Measurements from ENCODE around the gene CDC6. TPM values are rescaled to one million over a fixed set of nuclear protein-coding genes. Genes with fewer than 3 reads are reported as not detected.
"Not testable (repeated sequence)": the region's sequence is repeated elsewhere in the genome, so short reads cannot be mapped to it uniquely, and the experiment has no call there.

The CDC6 gene
- polyA plus RNA-seq, 1 donor = 11.8 TPM

- WGBS (ENCODE audit: insufficient coverage, low lambda C conversion rate) = no CpG with 5 or more reads among the region's 4 CpGs
- H3K4me1 ChIP-seq (ENCODE audit: control insufficient read depth, insufficient read depth, low read length) = peaks cover 10% of the 10 kb centered on the region
Observed at GRCh38 chr17:40301315-40301714, 13.6 kb downstream of the CDC6 start.

DNA sequence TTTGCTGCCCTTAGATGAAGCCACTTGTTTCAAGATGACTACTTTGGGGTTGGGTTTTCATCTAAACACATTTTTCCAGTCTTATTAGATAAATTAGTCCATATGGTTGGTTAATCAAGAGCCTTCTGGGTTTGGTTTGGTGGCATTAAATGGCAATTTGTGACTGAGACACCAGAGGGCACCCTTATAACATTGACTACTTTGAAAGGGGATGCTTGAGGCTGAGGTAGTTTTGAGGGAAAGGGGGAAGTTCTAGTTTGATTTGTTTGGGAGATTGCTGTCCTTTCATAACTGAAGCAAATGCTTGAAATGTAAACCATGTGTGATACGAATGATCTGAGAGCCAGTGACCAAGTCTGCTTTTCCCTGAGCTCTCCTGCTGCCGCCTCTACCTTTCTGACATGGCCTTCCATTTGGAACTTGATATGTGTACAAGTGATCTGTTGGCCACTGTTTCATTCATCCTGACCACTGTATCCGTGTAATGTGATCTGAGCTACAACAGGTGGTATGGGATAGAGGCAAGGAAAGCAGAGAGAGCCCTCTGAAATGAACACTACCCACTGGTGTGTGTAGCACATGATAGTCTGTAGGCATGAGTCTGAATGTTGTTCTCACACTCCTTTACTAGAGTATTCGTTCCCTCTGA, 15.5 kb downstream of the CDC6 start:
- H3K4me3 ChIP-seq (ENCODE audit: low read length) = no peak overlapping the region
- H3K9me3 ChIP-seq (ENCODE audit: control insufficient read depth, low read depth, low read length) = no peaks in the 10 kb centered on the region
- peaks cover 28% of the 10 kb centered on the region for H3K4me1 ChIP-seq (ENCODE audit: control insufficient read depth, insufficient read depth, low read length)
- DNase-seq = peak in 1 of 2 donors; percentile 58
- H3K27ac ChIP-seq (ENCODE audit: low read length) = peak overlapping the region; percentile 30
- H3K36me3 ChIP-seq (ENCODE audit: control insufficient read depth, insufficient read depth, low read length) = peaks cover 3% of the 10 kb centered on the region
- H3K27me3 ChIP-seq (ENCODE audit: control insufficient read depth, insufficient read depth, low read length) = no peaks in the 10 kb centered on the region
- WGBS (ENCODE audit: insufficient coverage, low lambda C conversion rate) = 60% methylated on average over 1 of the region's 4 CpGs

More at GRCh38 chr17:40301315-40301714, 13.6 kb downstream of the CDC6 start:
- no peaks in the 10 kb centered on the region for H3K9me3 ChIP-seq (ENCODE audit: control insufficient read depth, low read depth, low read length)
- DNase-seq = no peak
- no peak overlapping the region for H3K27ac ChIP-seq (ENCODE audit: low read length)
- no peak overlapping the region for H3K4me3 ChIP-seq (ENCODE audit: low read length)
- no peaks in the 10 kb centered on the region for H3K27me3 ChIP-seq (ENCODE audit: control insufficient read depth, insufficient read depth, low read length)
- peaks cover 3% of the 10 kb centered on the region for H3K36me3 ChIP-seq (ENCODE audit: control insufficient read depth, insufficient read depth, low read length)

- Histone ChIP-seq H3K27me3 (ENCODE audit: control insufficient read depth, insufficient read depth, low read length) (no peaks in the 10 kb centered on the region), H3K4me1 (ENCODE audit: control insufficient read depth, insufficient read depth, low read length) (peaks cover 36% of the 10 kb centered on the region), H3K27ac (ENCODE audit: low read length) (peak overlapping the region; percentile 54), H3K36me3 (ENCODE audit: control insufficient read depth, insufficient read depth, low read length) (peaks cover 3% of the 10 kb centered on the region), H3K4me3 (ENCODE audit: low read length) (no peak overlapping the region), H3K9me3 (ENCODE audit: control insufficient read depth, low read depth, low read length) (no peaks in the 10 kb centered on the region)
- DNase-seq = peak in 1 of 2 donors; percentile 41
- 50% methylated on average over 1 of the region's 5 CpGs for WGBS (ENCODE audit: insufficient coverage, low lambda C conversion rate)
Observed at GRCh38 chr17:40303708-40304551, 16.3 kb downstream of the CDC6 start.

GRCh38 chr17:40304552-40304863, 16.8 kb downstream of the CDC6 start:
- no CpG with 5 or more reads among the region's 5 CpGs for WGBS (ENCODE audit: insufficient coverage, low lambda C conversion rate)
- Histone ChIP-seq H3K4me1 (ENCODE audit: control insufficient read depth, insufficient read depth, low read length) (peaks cover 39% of the 10 kb centered on the region), H3K27ac (ENCODE audit: low read length) (peak overlapping the region; percentile 54)
- H3K36me3 ChIP-seq (ENCODE audit: control insufficient read depth, insufficient read depth, low read length); H3K4me3 ChIP-seq (ENCODE audit: low read length); DNase-seq; H3K9me3 ChIP-seq (ENCODE audit: control insufficient read depth, low read depth, low read length); H3K27me3 ChIP-seq (ENCODE audit: control insufficient read depth, insufficient read depth, low read length): not testable (repeated sequence)

- not testable (repeated sequence) for H3K27me3 ChIP-seq (ENCODE audit: control insufficient read depth, insufficient read depth, low read length); H3K9me3 ChIP-seq (ENCODE audit: control insufficient read depth, low read depth, low read length); DNase-seq; H3K4me3 ChIP-seq (ENCODE audit: low read length); H3K36me3 ChIP-seq (ENCODE audit: control insufficient read depth, insufficient read depth, low read length)
- Histone ChIP-seq H3K4me1 (ENCODE audit: control insufficient read depth, insufficient read depth, low read length) (peaks cover 42% of the 10 kb centered on the region), H3K27ac (ENCODE audit: low read length) (peak overlapping the region; percentile 54)
- no CpG with 5 or more reads among the region's 5 CpGs for WGBS (ENCODE audit: insufficient coverage, low lambda C conversion rate)
Observed at GRCh38 chr17:40304866-40305265, 17.2 kb downstream of the CDC6 start.

- Histone ChIP-seq H3K27ac (ENCODE audit: low read length) (peak overlapping the region; percentile 73), H3K4me3 (ENCODE audit: low read length) (no peak overlapping the region), H3K4me1 (ENCODE audit: control insufficient read depth, insufficient read depth, low read length) (peaks cover 56% of the 10 kb centered on the region), H3K27me3 (ENCODE audit: control insufficient read depth, insufficient read depth, low read length) (no peaks in the 10 kb centered on the region), H3K36me3 (ENCODE audit: control insufficient read depth, insufficient read depth, low read length) (no peaks in the 10 kb centered on the region), H3K9me3 (ENCODE audit: control insufficient read depth, low read depth, low read length) (no peaks in the 10 kb centered on the region)
- no CpG with 5 or more reads among the region's 2 CpGs for WGBS (ENCODE audit: insufficient coverage, low lambda C conversion rate)
- DNase-seq = no peak
Observed at GRCh38 chr17:40306395-40306794, 18.7 kb downstream of the CDC6 start.

DNA sequence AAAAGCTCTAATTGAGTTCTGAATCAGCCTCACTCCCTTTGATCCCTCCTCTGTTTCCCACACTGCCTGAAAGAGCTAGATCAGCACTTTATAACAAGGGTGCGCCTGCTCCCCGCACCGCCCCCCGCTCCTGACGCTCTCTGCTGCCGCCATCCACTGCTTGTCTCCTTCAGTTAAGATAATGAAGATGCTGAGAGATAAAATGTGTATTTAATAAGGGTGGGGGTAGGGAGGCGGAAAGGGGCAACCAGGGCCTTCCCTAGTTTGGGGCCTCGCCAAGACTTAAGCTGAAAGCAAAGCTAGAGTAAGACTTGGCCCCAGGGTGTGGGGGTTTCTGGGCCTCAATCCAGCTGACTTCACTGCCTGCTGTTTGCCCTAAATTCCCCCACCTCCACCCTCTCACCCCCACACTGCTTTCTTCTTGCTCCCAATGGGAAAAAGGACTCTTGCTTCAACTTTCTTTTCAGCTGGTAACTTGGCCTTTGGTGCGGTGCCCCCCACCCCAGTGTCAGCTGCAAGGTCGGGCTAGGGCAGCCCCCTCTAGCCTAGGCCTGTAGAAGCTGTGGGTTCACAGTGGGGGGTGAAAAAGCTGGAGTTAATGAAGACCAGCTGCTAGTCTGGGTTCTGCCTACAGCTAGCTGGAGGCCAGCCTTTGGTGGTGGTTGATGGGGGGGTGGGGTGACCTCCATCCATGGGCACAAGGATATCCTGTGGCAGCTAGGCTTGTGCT, 19.5 kb downstream of the CDC6 start:
- no peaks in the 10 kb centered on the region for H3K27me3 ChIP-seq (ENCODE audit: control insufficient read depth, insufficient read depth, low read length)
- H3K27ac ChIP-seq (ENCODE audit: low read length) = peak overlapping the region; percentile 73

DNA sequence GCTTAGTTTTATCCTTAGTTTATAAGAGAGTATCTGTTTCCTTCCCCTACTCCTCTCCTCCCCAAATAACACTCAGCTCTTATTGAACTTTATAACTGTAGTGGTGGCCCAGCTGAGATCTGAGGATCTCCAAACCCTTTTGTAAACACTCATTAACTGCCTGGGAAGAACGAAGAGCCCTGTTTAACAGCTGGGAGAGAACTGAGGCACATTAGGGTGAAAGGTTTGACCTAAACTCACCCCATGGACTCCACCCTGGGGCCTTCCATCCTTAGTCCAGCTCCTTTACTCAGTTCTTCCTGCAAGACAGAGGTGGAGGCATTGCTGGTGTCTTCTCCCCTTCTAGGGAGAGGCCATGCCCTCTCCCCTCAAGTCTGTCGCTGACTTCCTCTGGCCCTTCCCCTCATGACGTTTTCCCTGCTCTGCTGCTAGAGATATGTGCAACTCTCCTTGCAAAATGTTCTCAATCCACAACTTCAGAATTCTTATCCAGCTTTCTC, 20.1 kb downstream of the CDC6 start:
- H3K27me3 ChIP-seq (ENCODE audit: control insufficient read depth, insufficient read depth, low read length) = no peaks in the 10 kb centered on the region
- peak in 1 of 2 donors; percentile 63 for DNase-seq
- WGBS (ENCODE audit: insufficient coverage, low lambda C conversion rate) = 0% methylated on average over 1 of the region's 3 CpGs
- peak overlapping the region; percentile 73 for H3K27ac ChIP-seq (ENCODE audit: low read length)
- H3K36me3 ChIP-seq (ENCODE audit: control insufficient read depth, insufficient read depth, low read length) = no peaks in the 10 kb centered on the region
- H3K4me3 ChIP-seq (ENCODE audit: low read length) = no peak overlapping the region
- H3K9me3 ChIP-seq (ENCODE audit: control insufficient read depth, low read depth, low read length) = no peaks in the 10 kb centered on the region
- H3K4me1 ChIP-seq (ENCODE audit: control insufficient read depth, insufficient read depth, low read length) = peaks cover 63% of the 10 kb centered on the region

More for the DNA sequence above, 19.5 kb downstream of the CDC6 start:
- Histone ChIP-seq H3K9me3 (ENCODE audit: control insufficient read depth, low read depth, low read length) (no peaks in the 10 kb centered on the region), H3K36me3 (ENCODE audit: control insufficient read depth, insufficient read depth, low read length) (no peaks in the 10 kb centered on the region), H3K4me3 (ENCODE audit: low read length) (no peak overlapping the region), H3K4me1 (ENCODE audit: control insufficient read depth, insufficient read depth, low read length) (peaks cover 63% of the 10 kb centered on the region)
- no CpG with 5 or more reads among the region's 10 CpGs for WGBS (ENCODE audit: insufficient coverage, low lambda C conversion rate)
- DNase-seq = peak in 1 of 2 donors; percentile 85

DNA sequence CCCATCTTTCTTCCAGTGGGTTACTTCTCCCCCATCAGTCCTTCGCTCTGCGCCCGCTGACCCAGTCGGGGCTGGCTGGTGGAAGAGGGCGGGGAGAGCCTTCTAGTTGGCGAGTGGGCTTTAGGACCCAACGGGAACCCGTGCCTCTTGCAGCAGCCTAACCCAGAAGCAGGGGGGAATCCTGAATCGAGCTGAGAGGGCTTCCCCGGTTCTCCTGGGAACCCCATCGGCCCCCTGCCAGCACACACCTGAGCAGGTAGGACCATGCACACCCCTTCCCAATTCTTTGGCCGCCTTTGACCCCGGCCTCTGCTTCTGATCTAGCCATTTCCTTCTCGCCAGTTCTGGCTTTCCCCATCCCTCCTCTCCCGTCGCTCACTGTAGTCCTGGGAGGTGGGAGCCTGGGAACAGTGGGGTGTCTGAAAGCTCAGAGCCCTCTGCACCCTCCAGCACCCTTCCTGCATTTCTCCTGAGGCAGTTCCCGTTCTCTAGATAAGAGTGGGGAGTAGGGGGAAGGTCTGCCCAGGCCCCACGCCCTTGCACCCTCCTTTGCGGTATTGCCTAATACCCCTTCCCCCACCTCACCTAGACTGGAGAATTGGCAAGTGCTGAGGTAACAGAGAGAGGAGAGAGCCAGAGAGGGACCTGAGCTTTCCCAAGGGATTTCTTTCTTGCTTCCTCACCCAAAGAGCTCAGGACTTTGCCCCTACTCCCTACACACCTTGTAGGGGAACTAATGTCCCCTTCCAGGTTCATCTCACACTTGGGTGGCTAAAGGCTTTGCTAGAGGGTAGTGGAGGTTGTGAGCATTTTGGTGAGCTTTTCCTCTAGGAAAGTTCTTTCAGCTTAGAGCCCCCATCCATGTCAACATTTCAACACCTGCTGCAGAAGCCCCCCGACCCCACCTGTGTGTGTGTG, 21.6 kb downstream of the CDC6 start, which contains the start of gene RARA:
RARA (plus strand) TSS at position 150 of the 918 bp plus-strand sequence. CDS start 22,039 bp downstream, outside the sequence.
- DNase-seq = peak; percentile 60 to 79
- Histone ChIP-seq H3K36me3 (ENCODE audit: control insufficient read depth, insufficient read depth, low read length) (no peaks in the 10 kb centered on the region), H3K4me1 (ENCODE audit: control insufficient read depth, insufficient read depth, low read length) (peaks cover 58% of the 10 kb centered on the region), H3K9me3 (ENCODE audit: control insufficient read depth, low read depth, low read length) (no peaks in the 10 kb centered on the region), H3K27me3 (ENCODE audit: control insufficient read depth, insufficient read depth, low read length) (no peaks in the 10 kb centered on the region), H3K4me3 (ENCODE audit: low read length) (peak within 1 kb of the TSS; percentile 68), H3K27ac (ENCODE audit: low read length) (peak within 1 kb of the TSS; percentile 73)
- 0% methylated on average over 2 of the region's 20 CpGs for WGBS (ENCODE audit: insufficient coverage, low lambda C conversion rate)

Measured in large intestine (tissue), 3 donors.